HL-60/S4 (cell line): ENCODE data around the gene RNPEPL1.
"Not testable (repeated sequence)": the region's sequence is repeated elsewhere in the genome, so short reads cannot be mapped to it uniquely, and the experiment has no call there.

Experiments used
- in situ Hi-C: fragments of 300-500 bp; cut with MboI; formaldehyde crosslinking; loops from 2 replicates; pipeline ENCODE4 v1.14.3; 2022; ENCODE audit warnings: low sequenced_read_pairs

The RNPEPL1 gene

DNA sequence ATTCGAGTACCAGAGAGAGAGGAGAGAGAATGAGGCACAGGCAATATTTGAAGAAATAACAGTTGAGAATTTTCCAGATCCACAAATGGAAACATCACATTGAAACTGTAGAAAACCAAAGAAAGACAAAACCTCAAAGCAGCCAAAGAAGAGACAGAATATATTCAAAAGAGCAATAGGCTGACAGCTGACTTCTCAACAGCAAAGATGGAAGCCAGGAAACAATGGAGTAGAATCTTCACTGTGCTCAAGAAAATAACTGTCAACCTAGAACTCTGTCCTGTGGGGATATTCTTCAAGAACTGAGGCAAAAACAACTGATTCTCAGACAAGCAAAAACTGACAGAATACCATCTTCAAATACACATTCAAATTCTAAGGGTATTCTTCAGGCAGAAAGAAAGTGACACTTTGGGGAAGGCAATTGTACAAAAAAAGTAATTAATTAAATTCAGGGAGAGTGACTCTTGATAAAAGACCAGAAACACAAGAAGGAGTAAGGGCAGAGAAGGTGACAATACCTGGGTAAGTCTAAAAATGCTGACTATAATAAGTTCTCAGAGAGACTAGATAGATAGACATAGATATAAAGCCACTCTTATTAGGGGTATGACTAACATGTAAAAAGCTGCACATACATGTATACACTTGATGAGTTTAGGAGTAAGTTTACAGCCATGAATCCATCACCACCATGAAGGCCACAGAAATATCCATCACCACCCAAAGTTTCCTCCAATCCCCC, 36.1 kb upstream of the RNPEPL1 start:
- in situ Hi-C loops: no loop called here

DNA sequence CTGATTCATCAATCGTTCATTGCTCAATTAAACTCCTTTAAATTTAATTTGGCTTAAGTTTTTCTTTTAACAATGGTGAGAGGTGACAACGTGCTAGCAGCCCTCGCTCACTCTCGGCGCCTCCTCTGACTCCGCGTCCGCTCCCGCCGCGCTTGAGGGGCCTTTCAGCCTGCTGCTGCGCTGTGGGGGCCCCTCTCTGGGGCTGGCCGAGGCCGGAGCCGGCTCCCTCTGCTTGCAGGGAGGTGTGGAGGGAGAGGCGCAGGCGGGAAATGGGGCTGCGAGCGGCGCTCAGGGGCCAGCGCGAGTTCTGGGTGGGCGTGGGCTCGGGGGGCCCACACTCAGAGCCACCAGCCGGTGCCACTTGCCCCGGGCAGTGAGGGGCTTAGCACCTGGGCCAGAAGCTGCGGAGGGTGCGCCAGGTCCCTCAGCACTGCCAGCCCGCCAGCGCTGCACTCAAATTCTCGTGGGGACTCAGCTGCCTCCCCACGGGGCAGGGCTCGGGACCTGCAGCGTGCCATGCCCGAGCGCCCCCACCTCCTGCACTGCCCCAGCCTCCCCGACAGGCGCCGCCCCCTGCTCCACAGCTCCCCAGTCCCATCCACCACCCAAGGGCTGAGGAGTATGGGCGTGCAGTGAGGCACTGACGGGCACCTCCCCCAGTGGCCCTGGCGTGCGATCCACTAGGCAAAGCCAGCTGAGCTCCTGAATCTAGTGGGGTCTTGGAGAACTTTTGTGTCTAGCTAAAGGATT, 30.1 kb upstream of the RNPEPL1 start:
- in situ Hi-C loops: no loop called here

DNA sequence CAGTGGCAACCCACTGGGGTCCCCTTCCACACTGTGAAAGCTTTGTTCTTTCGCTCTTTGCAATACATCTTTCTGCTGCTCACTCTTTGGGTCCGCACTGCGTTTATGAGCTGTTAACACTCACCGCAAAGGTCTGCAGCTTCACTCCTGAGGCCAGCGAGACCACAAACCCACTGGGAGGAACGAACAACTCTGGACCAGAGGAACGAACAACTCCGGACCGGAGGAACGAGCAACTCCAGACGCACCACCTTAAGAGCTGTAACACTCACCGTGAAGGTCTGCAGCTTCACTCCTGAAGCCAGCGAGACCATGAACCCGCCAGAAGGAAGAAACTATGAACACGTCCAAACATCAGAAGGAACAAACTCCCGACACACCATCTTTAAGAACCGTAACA, 29.2 kb upstream of the RNPEPL1 start:
- in situ Hi-C loops: not testable (repeated sequence)

DNA sequence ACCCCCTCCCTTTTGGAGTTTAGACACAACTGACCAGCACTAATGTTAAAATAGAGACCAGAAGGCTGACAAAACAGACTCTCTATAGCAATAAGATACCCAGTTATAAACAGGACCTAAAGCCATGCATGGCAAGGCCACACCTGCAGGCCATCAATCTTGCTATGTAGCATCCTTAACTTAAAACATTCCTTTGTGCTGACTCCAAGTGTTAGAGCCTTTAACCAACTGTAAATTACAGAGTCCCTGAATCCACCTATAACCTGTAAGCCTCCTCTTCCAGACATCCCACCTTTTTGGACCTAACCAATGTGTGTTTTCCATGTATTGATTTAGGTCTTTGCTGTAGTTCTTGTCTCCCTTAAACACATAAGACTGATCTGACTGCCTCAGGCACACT, 28.4 kb upstream of the RNPEPL1 start:
- in situ Hi-C loops: no loop called here

DNA sequence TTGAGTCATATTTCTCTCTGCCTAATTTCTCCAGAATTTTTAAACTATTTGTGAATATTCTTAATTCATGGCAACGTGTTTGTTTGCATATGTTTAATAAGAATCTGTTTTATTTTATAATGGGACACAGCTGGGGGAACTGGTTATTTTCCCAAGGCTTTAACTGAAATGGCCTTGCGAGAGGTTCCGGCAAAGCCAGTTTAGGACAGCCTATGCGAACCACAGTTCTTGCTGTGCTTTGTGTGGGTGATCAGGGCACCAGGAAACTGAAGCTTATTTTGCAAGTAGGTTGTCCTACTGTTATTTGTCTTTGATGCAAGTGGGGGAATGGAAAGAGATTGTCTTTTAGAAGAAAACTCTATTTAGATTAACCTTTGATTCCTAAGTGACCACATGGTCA, 17.0 kb upstream of the RNPEPL1 start:
- in situ Hi-C loops: no loop called here

DNA sequence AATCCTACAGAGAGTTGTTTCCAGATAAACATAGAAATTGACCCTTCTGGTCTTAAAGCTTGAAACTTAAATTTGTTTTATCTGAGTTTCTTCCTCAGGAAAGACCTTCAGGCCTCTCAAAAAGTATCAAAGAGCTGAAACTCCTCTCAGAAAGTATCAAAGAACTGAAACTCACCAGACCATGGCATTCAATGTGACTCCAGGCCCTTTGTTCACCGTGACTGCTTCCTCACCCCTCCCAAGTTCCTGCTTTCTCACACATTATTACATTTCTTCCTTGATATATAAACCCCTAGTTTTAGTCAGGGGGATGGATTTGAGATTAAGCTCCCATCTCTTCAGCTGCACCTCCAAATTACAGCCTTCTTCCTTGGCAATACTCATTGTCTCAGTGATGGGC, 16.5 kb upstream of the RNPEPL1 start:
- in situ Hi-C loops: no loop called here

DNA sequence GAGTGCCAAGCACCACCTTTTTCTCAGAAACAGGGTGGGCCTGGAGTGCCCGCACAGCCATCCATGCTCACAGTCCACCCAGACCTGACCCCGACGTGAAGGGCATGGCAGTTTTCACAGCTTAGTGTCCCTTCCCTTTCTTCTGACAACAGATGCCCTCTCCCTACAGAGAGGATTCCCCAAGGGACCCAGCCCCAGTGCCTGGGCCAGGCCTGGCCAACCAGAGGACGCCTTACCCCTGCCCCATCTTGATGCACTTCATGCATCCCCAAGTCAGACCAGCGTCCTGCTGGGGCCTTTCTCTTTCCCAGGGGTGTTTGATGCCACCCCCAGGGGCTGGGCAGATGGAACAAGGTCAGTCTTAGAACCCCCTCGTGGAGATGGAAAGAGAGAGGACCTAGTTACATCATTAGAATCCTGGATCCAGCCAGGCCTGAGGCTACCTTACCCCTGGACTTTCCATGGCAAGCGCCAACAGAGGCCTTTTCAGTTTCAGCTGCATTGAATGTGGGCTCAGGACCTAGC, 14.3 kb upstream of the RNPEPL1 start:
- in situ Hi-C loops: no loop called here

DNA sequence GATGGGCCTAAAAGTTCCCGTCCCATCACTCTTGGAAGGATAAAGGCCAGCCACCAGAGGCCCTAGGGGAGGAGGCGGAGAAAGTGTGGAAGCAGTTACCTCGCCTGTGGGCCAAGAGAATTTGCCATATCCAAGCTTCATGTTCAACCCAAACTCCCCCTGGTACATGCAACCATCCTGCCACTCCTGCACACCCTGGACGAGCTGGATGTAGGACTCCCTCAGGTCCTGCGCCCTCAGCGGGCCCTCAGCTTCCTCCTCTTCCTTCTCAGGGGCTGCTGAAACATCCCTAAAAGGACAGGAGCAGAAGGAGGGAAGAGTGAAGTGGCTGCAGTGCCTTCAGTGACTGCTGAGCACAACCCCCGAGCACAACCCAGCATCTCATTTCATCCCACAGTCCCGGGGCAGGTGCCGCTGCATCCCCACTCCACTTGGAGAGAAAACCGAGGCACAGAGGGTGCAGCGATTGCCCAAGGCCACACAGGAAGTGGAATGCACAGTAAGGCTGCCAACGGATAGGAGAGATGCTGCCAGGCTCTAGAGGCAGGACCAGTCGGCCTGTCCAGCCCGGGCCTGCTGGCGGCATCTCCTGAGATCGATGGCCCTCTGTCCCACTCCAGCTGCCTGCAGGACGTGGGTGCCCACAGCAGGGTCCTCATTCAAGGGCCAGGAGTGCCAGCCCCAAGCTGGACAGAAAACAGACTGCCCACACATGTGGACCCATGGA, 13.4 kb upstream of the RNPEPL1 start:
- in situ Hi-C loops: no loop called here

DNA sequence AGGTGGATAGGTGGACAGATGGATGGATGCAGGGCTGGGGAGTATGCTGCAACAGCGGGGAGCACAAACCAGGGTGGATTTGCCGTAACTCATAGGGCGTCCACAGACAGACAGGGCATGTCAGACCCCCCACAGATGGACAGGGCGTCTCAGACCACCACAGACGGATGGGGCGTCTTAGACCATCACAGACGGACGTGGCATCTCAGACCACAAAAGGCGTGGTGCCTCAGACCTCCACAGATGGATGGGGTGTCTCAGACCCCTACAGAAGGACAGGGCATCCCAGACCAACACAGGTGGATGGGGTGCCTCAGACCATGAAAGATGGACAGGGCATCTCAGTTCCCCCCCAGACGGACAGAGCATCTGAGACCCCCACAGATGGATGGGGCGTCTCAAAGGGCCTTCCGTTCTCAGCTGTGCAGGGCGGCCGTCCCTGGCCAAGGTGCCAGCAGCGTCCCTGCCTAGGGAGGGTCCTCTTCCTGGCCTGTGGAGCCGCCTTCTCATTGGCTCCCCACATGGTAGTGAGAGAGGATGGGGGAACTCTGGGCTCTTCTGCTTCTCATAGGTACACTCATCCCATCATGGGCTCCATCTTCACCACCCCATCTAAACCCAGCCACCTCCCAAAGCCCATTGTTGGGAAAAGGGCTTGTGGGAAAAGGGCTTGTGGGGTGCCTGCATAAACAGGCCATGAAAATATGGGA, 12.6 kb upstream of the RNPEPL1 start:
- in situ Hi-C loops: no loop called here

DNA sequence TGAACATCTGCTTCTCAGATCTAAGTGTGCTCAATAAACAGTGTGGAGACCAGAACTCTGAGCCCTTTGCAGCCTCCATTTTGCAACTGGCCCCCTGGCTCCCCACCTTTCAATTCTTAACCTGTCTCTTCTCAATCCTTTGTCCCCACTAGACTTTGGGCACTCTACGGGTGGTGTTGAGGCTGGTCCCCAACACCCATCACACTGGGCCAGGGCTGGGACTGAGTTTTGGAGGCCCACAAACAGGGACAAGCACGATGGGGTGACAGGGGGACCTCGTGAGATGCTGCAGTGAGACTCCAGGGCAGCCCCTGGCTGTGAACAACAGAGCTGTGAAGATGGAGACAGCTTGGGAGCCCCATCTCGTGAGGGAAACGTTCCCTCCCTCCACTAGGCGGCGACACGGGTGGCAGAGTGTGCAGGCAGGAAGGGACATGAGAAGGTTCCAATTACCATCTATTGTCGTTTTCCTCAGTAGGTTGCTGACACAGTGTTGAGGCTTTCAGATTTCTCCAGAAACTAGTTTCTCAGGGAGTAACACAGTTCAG, 11.7 kb upstream of the RNPEPL1 start:
- in situ Hi-C loops: no loop called here

DNA sequence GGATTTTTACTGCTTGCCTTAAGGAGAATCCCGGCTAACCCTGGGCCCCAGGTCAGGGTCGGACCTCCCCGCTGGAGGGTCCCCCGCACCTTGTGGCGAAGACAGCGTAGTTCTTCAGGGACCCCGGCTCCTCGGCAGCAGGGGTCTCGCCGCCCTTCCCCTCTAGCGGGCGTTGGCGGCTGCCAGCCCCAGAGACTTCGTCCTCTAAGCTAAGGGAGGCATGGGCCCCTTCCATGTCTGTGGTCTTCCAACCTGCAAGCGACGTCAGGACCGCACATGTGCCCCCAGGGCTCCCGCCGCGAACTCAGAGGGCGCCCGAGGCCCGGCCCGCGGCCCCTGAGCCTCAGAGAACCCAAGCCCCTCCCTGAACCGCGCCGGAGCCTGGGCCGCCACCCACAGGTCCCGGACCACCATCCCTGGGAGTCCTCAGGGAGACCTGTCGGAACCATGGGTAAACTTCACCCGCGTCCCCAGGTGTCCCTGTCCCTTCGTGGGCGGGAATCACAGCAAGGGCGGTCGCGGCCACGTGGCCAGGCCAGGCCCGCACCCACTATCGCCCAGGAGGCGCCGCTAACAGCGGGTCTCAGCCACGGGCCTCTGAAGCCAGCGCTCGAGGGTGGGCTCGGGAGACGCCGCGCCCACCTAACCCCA, 11.1 kb upstream of the RNPEPL1 start:
- in situ Hi-C loops: no loop called here

DNA sequence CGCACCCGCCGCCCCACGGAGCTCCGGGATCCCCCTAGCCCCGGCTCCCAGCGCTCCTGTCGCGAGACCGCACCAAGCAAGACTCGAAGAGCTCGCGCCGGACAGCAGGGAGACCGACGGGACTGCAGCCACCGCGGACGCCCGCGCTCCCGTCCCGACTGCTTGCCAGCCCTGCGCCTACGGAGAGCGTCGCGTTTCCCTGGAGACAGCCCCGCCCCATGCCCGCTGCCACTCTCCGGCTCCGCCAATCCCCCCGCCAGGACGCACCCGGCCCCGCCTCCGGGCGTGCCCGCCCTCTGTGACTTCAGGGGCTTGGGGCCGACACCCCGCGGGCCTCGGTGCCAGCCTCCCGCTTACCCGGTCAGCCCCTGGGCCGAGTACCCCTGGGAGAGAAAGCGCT, 10.5 kb upstream of the RNPEPL1 start, which contains the start of gene ANKMY1:
TSS of gene ANKMY1 (minus strand) at position 181 of the 400 bp plus-strand sequence. CDS start 653 bp downstream, outside the sequence.
- in situ Hi-C loops: no loop called here

DNA sequence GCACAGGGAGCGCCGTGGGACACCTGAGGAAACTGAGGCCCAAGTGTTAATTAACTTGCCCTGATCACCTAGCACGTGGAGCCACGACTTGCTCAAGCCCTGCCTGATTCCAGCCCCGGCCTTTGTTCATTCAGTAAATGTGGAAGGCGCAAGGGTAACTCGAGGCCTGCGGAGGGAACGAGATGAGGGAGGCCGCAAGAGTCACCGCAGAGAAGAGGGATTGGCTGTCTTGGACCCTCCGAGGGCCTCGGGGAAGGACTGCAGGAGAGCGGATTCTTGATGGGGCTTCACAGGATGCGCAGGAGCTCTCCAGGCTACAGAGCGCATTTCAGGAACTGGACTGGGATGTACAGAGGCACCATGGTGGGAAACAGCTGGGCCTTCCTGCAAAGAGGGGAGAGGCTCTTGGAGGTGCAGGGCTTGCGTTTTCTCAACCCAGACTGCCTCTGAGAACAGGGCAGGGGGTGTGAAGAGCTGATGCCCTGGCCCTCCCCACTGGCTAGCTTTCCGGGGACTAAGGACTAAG, 10.0 kb upstream of the RNPEPL1 start:
- in situ Hi-C loops: no loop called here

DNA sequence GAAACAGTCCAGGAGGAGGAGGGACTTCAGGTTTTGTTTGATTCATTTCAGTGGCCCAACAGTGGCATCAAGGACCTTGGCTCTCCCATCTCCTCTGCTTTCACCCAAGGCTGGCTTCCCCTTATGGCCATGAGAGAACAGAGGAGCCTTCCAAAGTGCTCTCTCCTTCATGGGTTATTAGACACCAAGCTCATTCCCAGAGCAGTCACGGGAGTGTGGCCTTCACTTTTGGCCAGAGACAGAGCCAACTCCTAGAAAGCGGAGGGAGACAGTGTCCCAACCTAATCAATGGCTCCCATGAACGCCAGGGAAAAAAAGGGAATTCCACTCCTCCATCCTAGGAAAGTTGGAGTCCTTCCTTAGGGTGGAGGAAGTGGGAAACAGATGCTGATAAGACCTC, 9.0 kb upstream of the RNPEPL1 start:
- in situ Hi-C loops: no loop called here

DNA sequence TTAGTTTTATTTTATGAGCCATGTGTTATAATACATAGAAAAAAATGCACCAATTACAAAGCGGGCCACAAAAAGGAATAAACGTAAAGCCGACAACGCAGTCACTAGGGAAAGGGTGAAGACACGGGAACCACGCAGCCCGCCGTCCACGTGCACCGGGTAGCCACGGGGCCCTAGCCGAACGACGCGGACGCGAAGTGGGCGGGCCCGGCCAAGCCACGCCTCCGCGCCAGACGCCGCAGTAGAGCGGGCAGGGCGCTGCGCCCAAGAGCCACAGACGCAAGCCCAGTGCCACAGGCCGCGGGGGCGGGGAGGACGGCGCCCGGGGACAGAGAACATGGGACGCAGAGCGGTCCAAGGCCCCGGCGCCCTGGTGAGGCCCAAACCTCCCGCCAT, 8.2 kb upstream of the RNPEPL1 start, which contains the start of gene DUSP28:
TSS of gene DUSP28 (plus strand) at position 274 of the 396 bp plus-strand sequence. CDS start 328 bp downstream, outside the sequence.
- in situ Hi-C loops: no loop called here

DNA sequence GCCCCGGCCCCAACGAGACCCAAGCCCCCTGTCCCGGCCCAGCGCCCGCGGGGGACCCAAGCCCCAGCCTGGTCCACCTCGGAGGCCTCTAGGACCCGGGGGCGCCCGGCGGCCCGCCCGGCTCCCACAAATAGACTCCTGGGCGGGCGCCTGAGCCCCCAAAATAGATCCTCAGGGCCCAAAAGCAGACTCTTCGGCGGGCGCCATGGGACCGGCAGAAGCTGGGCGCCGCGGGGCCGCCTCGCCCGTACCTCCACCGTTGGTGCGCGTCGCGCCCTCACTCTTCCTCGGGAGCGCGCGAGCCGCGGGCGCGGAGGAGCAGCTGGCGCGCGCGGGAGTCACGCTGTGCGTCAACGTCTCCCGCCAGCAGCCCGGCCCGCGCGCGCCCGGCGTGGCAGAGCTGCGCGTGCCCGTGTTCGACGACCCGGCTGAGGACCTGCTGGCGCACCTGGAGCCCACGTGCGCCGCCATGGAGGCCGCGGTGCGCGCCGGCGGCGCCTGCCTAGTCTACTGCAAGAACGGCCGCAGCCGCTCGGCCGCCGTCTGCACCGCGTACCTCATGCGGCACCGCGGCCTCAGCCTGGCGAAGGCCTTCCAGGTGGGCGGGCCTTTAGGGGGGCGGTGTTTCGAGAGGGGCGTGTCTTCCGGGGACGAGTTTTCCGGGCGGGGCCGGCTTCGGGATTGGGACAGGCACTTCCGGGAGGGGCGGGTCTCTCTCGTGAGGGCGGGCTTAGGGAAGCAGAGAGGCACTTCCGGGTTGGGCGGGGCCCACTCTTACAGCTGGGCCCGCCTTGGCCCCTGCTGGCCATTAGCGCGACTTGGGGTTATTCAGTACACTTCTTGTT, 7.6 kb upstream of the RNPEPL1 start:
- in situ Hi-C loops: no loop called here

DNA sequence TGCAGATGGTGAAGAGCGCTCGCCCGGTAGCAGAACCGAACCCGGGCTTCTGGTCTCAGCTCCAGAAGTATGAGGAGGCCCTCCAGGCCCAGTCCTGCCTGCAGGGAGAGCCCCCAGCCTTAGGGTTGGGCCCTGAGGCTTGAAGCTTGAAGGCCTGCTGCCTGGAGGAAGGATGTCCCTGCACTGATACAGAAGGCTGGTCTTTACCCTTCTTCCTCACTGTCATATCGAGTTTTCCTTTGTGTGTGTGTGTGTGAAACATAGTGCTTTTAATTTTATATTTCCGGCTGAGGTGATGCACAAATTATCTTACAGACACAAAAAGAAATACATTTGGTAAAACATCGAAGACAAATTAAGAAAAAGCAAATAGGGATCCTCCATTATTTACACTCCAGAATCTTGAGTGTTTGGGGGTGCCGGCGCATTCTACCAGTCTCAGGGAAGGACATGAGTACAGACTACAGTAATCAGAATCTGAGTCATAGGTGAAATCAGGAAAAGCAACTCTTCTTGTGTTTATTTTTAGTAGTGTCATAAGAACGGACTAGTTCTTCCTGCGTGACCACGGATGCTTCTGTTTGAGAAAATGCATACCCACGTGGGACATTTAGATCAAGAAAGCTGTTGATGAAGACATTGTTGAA, 6.8 kb upstream of the RNPEPL1 start:
- in situ Hi-C loops: no loop called here

DNA sequence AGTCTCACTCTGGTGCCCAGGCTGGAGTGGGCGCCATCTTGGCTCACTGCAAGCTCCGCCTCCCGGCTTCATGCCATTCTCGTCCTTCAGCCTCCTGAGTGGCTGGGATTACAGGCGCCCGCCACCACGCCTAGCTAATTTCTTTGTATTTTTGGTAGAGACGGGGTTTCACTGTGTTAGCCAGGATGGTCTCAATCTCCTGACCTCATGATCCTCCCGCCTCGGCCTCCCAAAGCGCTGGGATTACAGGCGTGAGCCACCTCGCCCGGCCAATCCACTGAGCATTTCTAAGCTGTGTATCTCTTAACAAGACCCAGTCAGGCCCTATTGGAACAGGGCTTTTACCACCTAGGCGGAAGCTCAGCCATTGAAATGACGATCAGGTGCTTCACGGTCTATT, 5.1 kb upstream of the RNPEPL1 start:
- in situ Hi-C loops: not testable (repeated sequence)
